ENCODE results near the gene CHD1. TPM values are rescaled to one million over a fixed set of nuclear protein-coding genes. Genes with fewer than 3 reads are reported as not detected.

Gene CHD1
- total RNA-seq, 2 donors from 2014 or later = 20.4 to 20.6 TPM

DNA sequence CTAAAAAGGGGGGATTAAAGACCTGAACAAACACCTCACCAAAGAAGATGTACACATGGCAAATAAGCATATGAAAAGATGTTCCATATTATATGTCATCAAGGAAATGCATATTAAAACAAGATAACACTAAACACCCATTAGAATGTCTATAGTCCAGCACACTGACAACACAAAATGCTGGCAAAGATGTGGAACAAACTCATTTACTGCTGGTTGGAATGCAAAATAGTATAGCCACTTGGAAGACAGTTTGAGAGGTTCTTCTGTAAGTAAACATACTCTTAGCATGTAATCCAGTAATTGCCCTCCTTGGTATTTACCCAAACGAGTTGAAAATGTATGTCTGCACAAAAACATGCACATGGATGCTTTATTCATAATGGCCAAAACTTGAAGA lies 81.8 kb downstream of the CHD1 start:
- TF ChIP-seq, protein P1, sequence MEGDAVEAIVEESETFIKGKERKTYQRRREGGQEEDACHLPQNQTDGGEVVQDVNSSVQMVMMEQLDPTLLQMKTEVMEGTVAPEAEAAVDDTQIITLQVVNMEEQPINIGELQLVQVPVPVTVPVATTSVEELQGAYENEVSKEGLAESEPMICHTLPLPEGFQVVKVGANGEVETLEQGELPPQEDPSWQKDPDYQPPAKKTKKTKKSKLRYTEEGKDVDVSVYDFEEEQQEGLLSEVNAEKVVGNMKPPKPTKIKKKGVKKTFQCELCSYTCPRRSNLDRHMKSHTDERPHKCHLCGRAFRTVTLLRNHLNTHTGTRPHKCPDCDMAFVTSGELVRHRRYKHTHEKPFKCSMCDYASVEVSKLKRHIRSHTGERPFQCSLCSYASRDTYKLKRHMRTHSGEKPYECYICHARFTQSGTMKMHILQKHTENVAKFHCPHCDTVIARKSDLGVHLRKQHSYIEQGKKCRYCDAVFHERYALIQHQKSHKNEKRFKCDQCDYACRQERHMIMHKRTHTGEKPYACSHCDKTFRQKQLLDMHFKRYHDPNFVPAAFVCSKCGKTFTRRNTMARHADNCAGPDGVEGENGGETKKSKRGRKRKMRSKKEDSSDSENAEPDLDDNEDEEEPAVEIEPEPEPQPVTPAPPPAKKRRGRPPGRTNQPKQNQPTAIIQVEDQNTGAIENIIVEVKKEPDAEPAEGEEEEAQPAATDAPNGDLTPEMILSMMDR (IDR thresholded peaks at IDR 0.05) = no peak
- no peaks in the 10 kb centered on the region for H3K9me3 ChIP-seq
- H3K4me1 ChIP-seq = no peaks in the 10 kb centered on the region

GRCh38 chr5:98846520-98846919 lies 82.3 kb downstream of the CHD1 start:
- Histone ChIP-seq H3K9me3 (no peaks in the 10 kb centered on the region), H3K27ac (no peak overlapping the region), H3K4me1 (no peaks in the 10 kb centered on the region), H3K36me3 (no peaks in the 10 kb centered on the region), H3K4me3 (no peak overlapping the region), H3K27me3 (no peaks in the 10 kb centered on the region)
- no peak for DNase-seq (ENCODE audit: low spot score)
- TF ChIP-seq, protein P1 (IDR thresholded peaks at IDR 0.05) = no peak

More for the DNA sequence above, 81.8 kb downstream of the CHD1 start:
- DNase-seq (ENCODE audit: low spot score) = no peak
- Histone ChIP-seq H3K4me3 (no peak overlapping the region), H3K36me3 (no peaks in the 10 kb centered on the region), H3K27ac (no peak overlapping the region), H3K27me3 (no peaks in the 10 kb centered on the region)

DNA sequence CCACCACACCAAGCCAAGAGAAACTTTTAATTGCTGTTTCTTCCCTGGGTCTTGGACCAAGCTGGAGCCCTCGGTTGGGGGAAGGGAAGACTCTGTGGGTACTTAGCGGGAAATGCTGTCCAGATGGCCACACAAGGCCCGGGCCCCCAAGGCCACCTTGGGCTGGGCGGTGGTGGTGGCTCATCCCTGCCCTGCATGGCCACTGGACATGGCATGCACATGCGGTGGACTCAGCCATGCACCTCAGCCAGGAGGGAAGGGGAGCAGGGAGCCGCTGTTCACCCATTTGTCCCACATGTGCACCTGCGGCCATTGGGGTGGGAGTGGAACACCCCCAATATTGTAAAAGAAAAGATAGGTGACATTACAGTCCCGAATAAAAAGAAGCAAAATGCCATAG lies 82.9 kb downstream of the CHD1 start:
- no peak overlapping the region for H3K4me3 ChIP-seq
- H3K27me3 ChIP-seq = no peaks in the 10 kb centered on the region
- TF ChIP-seq, protein P1 (IDR thresholded peaks at IDR 0.05) = no peak
- H3K9me3 ChIP-seq = no peaks in the 10 kb centered on the region
- H3K36me3 ChIP-seq = no peaks in the 10 kb centered on the region
- no peak overlapping the region for H3K27ac ChIP-seq
- no peaks in the 10 kb centered on the region for H3K4me1 ChIP-seq
- no peak for DNase-seq (ENCODE audit: low spot score)

DNA sequence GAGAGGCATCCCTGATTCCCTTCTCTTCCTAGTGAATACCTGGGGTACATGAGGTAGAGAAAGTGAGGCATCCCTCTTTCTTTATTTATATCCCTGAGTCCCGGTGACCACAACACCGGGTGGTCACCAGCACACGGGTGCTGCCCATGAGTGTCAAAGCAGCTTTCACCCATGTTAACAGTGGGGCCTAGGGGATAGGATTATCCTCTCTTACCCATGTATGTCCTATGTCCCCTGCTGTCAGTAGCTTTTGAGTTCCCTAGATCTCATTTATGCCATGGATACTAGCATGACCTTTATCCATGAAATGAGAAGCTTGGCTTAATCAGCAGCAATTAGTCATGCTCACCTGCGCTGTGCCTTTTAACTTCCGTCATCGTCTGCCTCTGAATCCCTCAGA lies 83.9 kb downstream of the CHD1 start:
- Histone ChIP-seq H3K27me3 (no peaks in the 10 kb centered on the region), H3K4me3 (no peak overlapping the region), H3K36me3 (no peaks in the 10 kb centered on the region), H3K27ac (no peak overlapping the region), H3K4me1 (no peaks in the 10 kb centered on the region), H3K9me3 (no peaks in the 10 kb centered on the region)
- TF ChIP-seq, protein P1 (IDR thresholded peaks at IDR 0.05) = no peak
- no peak for DNase-seq (ENCODE audit: low spot score)

- Histone ChIP-seq H3K27me3 (no peaks in the 10 kb centered on the region), H3K36me3 (no peaks in the 10 kb centered on the region), H3K4me3 (no peak overlapping the region), H3K27ac (no peak overlapping the region), H3K4me1 (no peaks in the 10 kb centered on the region), H3K9me3 (no peaks in the 10 kb centered on the region)
- TF ChIP-seq, protein P1 (IDR thresholded peaks at IDR 0.05) = no peak
- DNase-seq (ENCODE audit: low spot score) = no peak
Observed at GRCh38 chr5:98843481-98843880, 85.3 kb downstream of the CHD1 start.

DNA sequence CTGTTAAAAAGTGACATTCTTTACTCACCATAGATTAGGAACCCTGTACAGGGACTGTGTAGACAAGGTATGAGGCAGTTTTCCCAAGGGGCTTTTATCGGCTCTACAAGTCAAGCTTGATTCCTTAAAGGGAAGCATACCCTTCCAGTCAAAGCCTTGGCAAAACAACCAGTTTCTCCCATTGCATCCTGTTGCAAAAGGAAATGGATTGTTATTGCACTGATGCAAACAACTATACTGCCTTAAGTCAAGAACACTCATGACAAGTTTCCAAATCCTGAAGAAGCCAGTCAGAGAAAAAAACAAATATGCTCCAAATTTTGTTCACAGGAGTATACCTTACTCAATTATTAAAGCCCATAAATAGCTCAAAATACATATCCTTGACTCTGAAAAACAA lies 87.9 kb downstream of the CHD1 start:
- Histone ChIP-seq H3K4me3 (no peak overlapping the region), H3K27ac (no peak overlapping the region), H3K4me1 (no peaks in the 10 kb centered on the region), H3K36me3 (no peaks in the 10 kb centered on the region), H3K27me3 (no peaks in the 10 kb centered on the region), H3K9me3 (no peaks in the 10 kb centered on the region)
- TF ChIP-seq, protein P1 (IDR thresholded peaks at IDR 0.05) = no peak
- DNase-seq (ENCODE audit: low spot score) = no peak

All from right atrium auricular region (tissue), 2 donors.